Keratinocyte (primary cell): ENCODE data around the gene GLIPR1L2. TPM values are rescaled to one million over a fixed set of nuclear protein-coding genes. Genes with fewer than 3 reads are reported as not detected.

ENCODE experiments used
- DNase-seq: peaks from one replicate; pipeline ENCODE4 v3.0.0-alpha.2; 2011; ENCODE audit warnings: low read depth, missing footprints, low spot score
- FAIRE-seq: peaks from 2 replicates; lab custom pipeline; 2011; peaks lifted over from hg19 to GRCh38; lab: Jason Lieb, UNC
- H2AFZ ChIP-seq: 2 replicates; pipeline ENCODE4 v1.6.0; 2012; ENCODE audit warnings: low read length, control low read depth, inconsistent platforms; ENCODE audit not compliant: control insufficient read depth
- H3K27ac ChIP-seq: 2 replicates; pipeline ENCODE4 v1.5.1; 2011; ENCODE audit warnings: low read length; ENCODE audit not compliant: control insufficient read depth, insufficient read depth
- H3K27me3 ChIP-seq: 3 replicates; pipeline ENCODE4 v1.6.0; 2011; ENCODE audit warnings: low read length; ENCODE audit not compliant: control insufficient read depth, insufficient read depth; ENCODE audit errors: extremely low read depth
- H3K36me3 ChIP-seq, 2 experiments: 2 replicates in 1 of 2; 3 replicates in 1 of 2; pipeline ENCODE4 v1.5.1; 2011; ENCODE audit warnings: low read length in 2 of 2, mild to moderate bottlenecking in 1 of 2; ENCODE audit not compliant: control insufficient read depth in 2 of 2, insufficient read depth in 2 of 2; ENCODE audit errors: extremely low read depth in 1 of 2
- H3K4me1 ChIP-seq: 3 replicates; pipeline ENCODE4 v1.5.1; 2011; ENCODE audit warnings: low read length; ENCODE audit not compliant: control insufficient read depth, insufficient read depth; ENCODE audit errors: extremely low read depth
- H3K4me2 ChIP-seq: 3 replicates; pipeline ENCODE4 v1.6.0; 2011; ENCODE audit warnings: low read depth, low read length; ENCODE audit not compliant: control insufficient read depth, insufficient read depth; ENCODE audit errors: extremely low read depth
- H3K4me3 ChIP-seq, 3 experiments: fragments of 200-600 bp in 1 of 3; sonication (generic) in 1 of 3; 2 replicates in 2 of 3; 3 replicates in 1 of 3; pipeline ENCODE4 v1.5.1; 2011 to 2016; ENCODE audit warnings: low read length in 3 of 3, mild to moderate bottlenecking in 3 of 3, control low read depth in 2 of 3, inconsistent platforms in 1 of 3, low read depth in 1 of 3, mixed read lengths in 1 of 3, mixed run types in 1 of 3, moderate library complexity in 1 of 3; ENCODE audit not compliant: control insufficient read depth in 2 of 3, insufficient read depth in 2 of 3; ENCODE audit errors: extremely low read depth in 1 of 3
- H3K79me2 ChIP-seq: 2 replicates; pipeline ENCODE4 v1.6.0; 2012; ENCODE audit warnings: low read length; ENCODE audit not compliant: control insufficient read depth, insufficient read depth
- H3K9ac ChIP-seq: 3 replicates; pipeline ENCODE4 v1.6.0; 2011; ENCODE audit warnings: low read length; ENCODE audit not compliant: control insufficient read depth, insufficient read depth; ENCODE audit errors: extremely low read depth
- H3K9me1 ChIP-seq: 3 replicates; pipeline ENCODE4 v1.6.0; 2011; ENCODE audit warnings: low read length; ENCODE audit not compliant: control insufficient read depth, insufficient read depth; ENCODE audit errors: extremely low read depth
- H3K9me3 ChIP-seq: 2 replicates; pipeline ENCODE4 v1.5.1; 2012; ENCODE audit warnings: low read depth, low read length; ENCODE audit not compliant: control insufficient read depth
- H4K20me1 ChIP-seq: 3 replicates; pipeline ENCODE4 v1.6.0; 2011; ENCODE audit warnings: low read length; ENCODE audit not compliant: control insufficient read depth, insufficient read depth; ENCODE audit errors: extremely low read depth
- CTCF ChIP-seq, 3 experiments: IDR thresholded peaks in 1 of 3; conservative IDR thresholded peaks in 1 of 3; optimal IDR thresholded peaks in 1 of 3; 2 replicates in 2 of 3; 3 replicates in 1 of 3; pipeline versions ENCODE3 to v1.5.1; 2011; ENCODE audit warnings: low read length in 3 of 3, mild to moderate bottlenecking in 3 of 3, moderate library complexity in 2 of 3, control low read depth in 1 of 3, inconsistent platforms in 1 of 3; ENCODE audit not compliant: insufficient read depth in 2 of 3; ENCODE audit errors: extremely low read depth in 1 of 3
- EZH2 ChIP-seq: IDR thresholded peaks from one replicate; pipeline ENCODE4 v1.6.1; 2012; ENCODE audit warnings: inconsistent platforms, mild to moderate bottlenecking, low read length, moderate library complexity
- dilution Hi-C: fragments of 300-500 bp; cut with MboI; formaldehyde crosslinking; loops from one replicate; pipeline ENCODE4 v1.7.0; 2020; ENCODE audit warnings: low sequenced_read_pairs; ENCODE audit not compliant: extremely low pct_ligation_motif_present
- polyA plus RNA-seq, 5 experiments: library from polyadenylated mRNA; depleted of rRNA in 3 of 5; stranded (reverse) in 3 of 5; stranded (forward) in 1 of 5; unstranded in 1 of 5; fragments of >200 nt; gene quantifications; 1 replicate in 1 of 5; 2 replicates in 3 of 5; 3 replicates in 1 of 5; pipeline versions ENCODE4 v1.2.1 to v1.2.3, GENCODE V29; 2011 to 2012; ENCODE audit warnings: missing spikeins in 2 of 5, low read depth in 1 of 5, low replicate concordance in 1 of 5

GLIPR1L2 gene
- polyA plus RNA-seq, 1 donor (not counting 4 experiments of a cell fraction or from before 2014, with no cell fraction given): 0.41 TPM

- H3K4me2 ChIP-seq: peak overlapping the region; percentile 3
- no peaks in the 10 kb centered on the region for H3K79me2 ChIP-seq
- H3K9ac ChIP-seq: no peak overlapping the region
- H3K4me1 ChIP-seq: peaks cover 7% of the 10 kb centered on the region
- H2AFZ ChIP-seq: no peak overlapping the region
- no peaks in the 10 kb centered on the region for H3K9me3 ChIP-seq
- H3K4me3 ChIP-seq: no peak overlapping the region
- H3K27me3 ChIP-seq: no peaks in the 10 kb centered on the region
- no peak overlapping the region for H3K27ac ChIP-seq
- peak; percentile 84 for FAIRE-seq
- TF ChIP-seq EZH2 (no peak), CTCF (optimal IDR thresholded peaks at IDR 0.05 in 1 of 3, IDR thresholded peaks at IDR 0.05 in 1 of 3, conservative IDR thresholded peaks at IDR 0.05 in 1 of 3; ENCODE audit: extremely low read depth in 1 of 3, insufficient read depth in 2 of 3, low read length in 3 of 3) (no peak)
- dilution Hi-C loops: no loop called here
- no peaks in the 10 kb centered on the region for H3K36me3 ChIP-seq
- no peaks in the 10 kb centered on the region for H3K9me1 ChIP-seq
- DNase-seq: no peak
- H4K20me1 ChIP-seq: no peaks in the 10 kb centered on the region
Observed at GRCh38 chr12:75474116-75474515, 83.2 kb downstream of the GLIPR1L2 start.

- no peak overlapping the region for H3K4me3 ChIP-seq
- no peaks in the 10 kb centered on the region for H3K36me3 ChIP-seq
- H3K79me2 ChIP-seq: no peaks in the 10 kb centered on the region
- H2AFZ ChIP-seq: no peak overlapping the region
- TF ChIP-seq EZH2 (no peak), CTCF (optimal IDR thresholded peaks at IDR 0.05 in 1 of 3, IDR thresholded peaks at IDR 0.05 in 1 of 3, conservative IDR thresholded peaks at IDR 0.05 in 1 of 3; ENCODE audit: extremely low read depth in 1 of 3, insufficient read depth in 2 of 3, low read length in 3 of 3) (no peak)
- H3K9me1 ChIP-seq: no peaks in the 10 kb centered on the region
- dilution Hi-C loops: no loop called here
- no peaks in the 10 kb centered on the region for H3K9me3 ChIP-seq
- no peak overlapping the region for H3K27ac ChIP-seq
- H3K4me1 ChIP-seq: peaks cover 14% of the 10 kb centered on the region
- H3K9ac ChIP-seq: no peak overlapping the region
- FAIRE-seq (no peak), DNase-seq (no peak)
- H3K4me2 ChIP-seq: no peak overlapping the region
- H3K27me3 ChIP-seq: no peaks in the 10 kb centered on the region
- no peaks in the 10 kb centered on the region for H4K20me1 ChIP-seq
Observed at GRCh38 chr12:75476071-75476470, 85.2 kb downstream of the GLIPR1L2 start.
